A673 (cell line): ENCODE measurements around the gene RASGRP1.

Source experiments
- EZH2 ChIP-seq: fragments of 200-600 bp; sonication (generic); IDR thresholded peaks from 2 replicates; pipeline ENCODE4 v1.6.1; 2017; ENCODE audit warnings: borderline replicate concordance, low read depth, mild to moderate bottlenecking, mixed read lengths, antibody characterized with exemption, low read length; ENCODE audit not compliant: poor library complexity, severe bottlenecking
- TF ChIP-seq, protein P1 (sequence below): fragments of 300-800, 200-600 bp; sonication (generic); conservative IDR thresholded peaks from 2 replicates; pipeline ENCODE4 v1.5.1; 2017; ENCODE audit warnings: low read depth, mild to moderate bottlenecking, antibody characterized with exemption, low read length, moderate library complexity, mixed read lengths

DNA sequence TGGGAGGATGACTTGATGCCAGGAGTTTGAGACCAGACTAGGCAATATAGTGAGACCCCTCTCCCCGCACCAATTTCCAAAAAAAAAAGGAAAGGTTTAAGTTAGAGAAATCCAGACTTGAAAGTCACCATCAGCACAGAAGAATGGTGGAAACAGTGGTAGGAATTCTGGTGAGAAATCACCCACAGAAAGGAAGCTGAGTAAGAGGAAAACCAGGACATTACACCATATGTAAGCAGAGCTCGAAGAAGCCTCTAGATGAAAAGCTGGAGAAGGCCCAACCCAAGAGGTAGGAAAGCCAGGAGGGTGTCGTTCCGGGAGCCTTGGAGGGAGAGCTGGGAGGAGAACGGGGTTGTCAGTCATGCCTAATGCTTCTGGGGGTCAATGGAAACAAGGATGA lies 40.5 kb downstream of the RASGRP1 start:
- TF ChIP-seq, protein P1, sequence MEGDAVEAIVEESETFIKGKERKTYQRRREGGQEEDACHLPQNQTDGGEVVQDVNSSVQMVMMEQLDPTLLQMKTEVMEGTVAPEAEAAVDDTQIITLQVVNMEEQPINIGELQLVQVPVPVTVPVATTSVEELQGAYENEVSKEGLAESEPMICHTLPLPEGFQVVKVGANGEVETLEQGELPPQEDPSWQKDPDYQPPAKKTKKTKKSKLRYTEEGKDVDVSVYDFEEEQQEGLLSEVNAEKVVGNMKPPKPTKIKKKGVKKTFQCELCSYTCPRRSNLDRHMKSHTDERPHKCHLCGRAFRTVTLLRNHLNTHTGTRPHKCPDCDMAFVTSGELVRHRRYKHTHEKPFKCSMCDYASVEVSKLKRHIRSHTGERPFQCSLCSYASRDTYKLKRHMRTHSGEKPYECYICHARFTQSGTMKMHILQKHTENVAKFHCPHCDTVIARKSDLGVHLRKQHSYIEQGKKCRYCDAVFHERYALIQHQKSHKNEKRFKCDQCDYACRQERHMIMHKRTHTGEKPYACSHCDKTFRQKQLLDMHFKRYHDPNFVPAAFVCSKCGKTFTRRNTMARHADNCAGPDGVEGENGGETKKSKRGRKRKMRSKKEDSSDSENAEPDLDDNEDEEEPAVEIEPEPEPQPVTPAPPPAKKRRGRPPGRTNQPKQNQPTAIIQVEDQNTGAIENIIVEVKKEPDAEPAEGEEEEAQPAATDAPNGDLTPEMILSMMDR, result no peak
- no peak for TF ChIP-seq EZH2
